Spinal cord (tissue), 10 donors: ENCODE data around the gene ZNF407. TPM values are rescaled to one million over a fixed set of nuclear protein-coding genes. Genes with fewer than 3 reads are reported as not detected.

Experiments
- DNase-seq, 6 donors: peaks; one replicate each; pipeline versions ENCODE4 v3.0.0 to v3.0.0-alpha.2; 2013 to 2015; ENCODE audit warnings: low spot score in 6 of 6, low read depth in 4 of 6
- H3K27ac ChIP-seq: one replicate; pipeline ENCODE4 v1.5.1; 2013; ENCODE audit warnings: low read depth, low read length, control low read depth
- H3K27me3 ChIP-seq: one replicate; pipeline ENCODE4 v1.6.1; 2013; ENCODE audit warnings: low read length; ENCODE audit not compliant: control insufficient read depth, insufficient read depth
- H3K36me3 ChIP-seq: one replicate; pipeline ENCODE4 v1.6.1; 2013; ENCODE audit warnings: low read length; ENCODE audit not compliant: control insufficient read depth, insufficient read depth
- H3K4me1 ChIP-seq: one replicate; pipeline ENCODE4 v1.6.1; 2013; ENCODE audit warnings: low read length; ENCODE audit not compliant: control insufficient read depth, insufficient read depth
- H3K4me3 ChIP-seq: one replicate; pipeline ENCODE4 v1.5.1; 2013; ENCODE audit warnings: low read depth, low read length, control low read depth
- H3K9me3 ChIP-seq: one replicate; pipeline ENCODE4 v1.6.1; 2013; ENCODE audit warnings: low read length; ENCODE audit not compliant: control insufficient read depth, insufficient read depth
- WGBS: methylation state at CpG from one replicate; pipeline ENCODE4 v1.1.5; 2013; ENCODE audit warnings: missing lambda C conversion rate; ENCODE audit not compliant: insufficient coverage; 5-methylcytosine and 5-hydroxymethylcytosine counted together
- long read RNA-seq, 4 donors: transcript quantifications; one replicate each; lab custom pipeline, GENCODE V29; 2026
- polyA plus RNA-seq, 2 donors: library from polyadenylated mRNA; unstranded; fragments of 120-200 nt; gene quantifications; one replicate each; pipeline ENCODE4 v1.2.1, GENCODE V29; 2013; ENCODE audit not compliant: insufficient read length in 2 of 2
- total RNA-seq, 2 donors: library from RNA; depleted of rRNA in 1 of 2; stranded (reverse); fragments of 120-200 nt in 1 of 2; fragments of >200 nt in 1 of 2; gene quantifications; one replicate each; pipeline versions ENCODE4 v1.2.3 to v1.2.4, GENCODE V29; 2013 to 2014
- donor health status: healthy.

The ZNF407 gene
- 10 to 100 TPM; 18.1 to 22.8 TPM for total RNA-seq
- 1 to 10 TPM; 7.9 to 8.4 TPM for polyA plus RNA-seq
- long read RNA-seq, donor 1, full-length matches to known transcripts = 12 of 12 reads
- long read RNA-seq, donor 1, partial matches to known transcripts = 0 of 12 reads
- long read RNA-seq, donor 1, other reads (novel, unspliced or antisense) = 0 of 12 reads
- long read RNA-seq, donor 2 = 0 reads
- long read RNA-seq, donor 3, full-length matches to known transcripts = 4 of 4 reads
- long read RNA-seq, donor 3, partial matches to known transcripts = 0 of 4 reads
- long read RNA-seq, donor 3, other reads (novel, unspliced or antisense) = 0 of 4 reads
- long read RNA-seq, donor 4, full-length matches to known transcripts = 10 of 10 reads
- long read RNA-seq, donor 4, partial matches to known transcripts = 0 of 10 reads
- long read RNA-seq, donor 4, other reads (novel, unspliced or antisense) = 0 of 10 reads

- DNase-seq = peak; percentile 93 to 98 (median 96)
- peak within 1 kb of the TSS; percentile 99 for H3K27ac ChIP-seq
- H3K4me1 ChIP-seq = peaks cover 14% of the 10 kb centered on the region
- H3K9me3 ChIP-seq = no peaks in the 10 kb centered on the region
- H3K27me3 ChIP-seq = no peaks in the 10 kb centered on the region
- WGBS = 0% methylated on average over 55 of the region's 64 CpGs
- H3K36me3 ChIP-seq = no peaks in the 10 kb centered on the region
- peak within 1 kb of the TSS; percentile 95 for H3K4me3 ChIP-seq
These were observed at the start of gene ZNF407 for GRCh38 chr18:74597662-74598349. Gene ZNF407, plus strand, starts transcription at chr18:74597870. Its CDS starts 33,150 bp downstream, at chr18:74631020.

GRCh38 chr18:74549591-74550104, 48.0 kb upstream of the ZNF407 start:
- Histone ChIP-seq H3K4me1 (no peaks in the 10 kb centered on the region), H3K27ac (no peak overlapping the region), H3K4me3 (no peak overlapping the region), H3K36me3 (no peaks in the 10 kb centered on the region), H3K27me3 (no peaks in the 10 kb centered on the region), H3K9me3 (peaks cover 11% of the 10 kb centered on the region)
- no peak for DNase-seq
- no CpG with 5 or more reads among the region's 1 CpG for WGBS

GRCh38 chr18:74550886-74551285, 46.8 kb upstream of the ZNF407 start:
- no peaks in the 10 kb centered on the region for H3K27me3 ChIP-seq
- WGBS = 98% methylated on average over 6 of the region's 6 CpGs
- DNase-seq = no peak
- H3K27ac ChIP-seq = no peak overlapping the region
- H3K4me1 ChIP-seq = no peaks in the 10 kb centered on the region
- no peak overlapping the region for H3K4me3 ChIP-seq
- peaks cover 11% of the 10 kb centered on the region for H3K9me3 ChIP-seq
- H3K36me3 ChIP-seq = no peaks in the 10 kb centered on the region

- no peaks in the 10 kb centered on the region for H3K36me3 ChIP-seq
- H3K4me1 ChIP-seq = no peaks in the 10 kb centered on the region
- H3K27ac ChIP-seq = no peak overlapping the region
- 42% methylated on average over 2 of the region's 3 CpGs for WGBS
- no peak for DNase-seq
- H3K4me3 ChIP-seq = no peak overlapping the region
- peaks cover 11% of the 10 kb centered on the region for H3K9me3 ChIP-seq
- H3K27me3 ChIP-seq = no peaks in the 10 kb centered on the region
These were observed 46.2 kb upstream of the ZNF407 start for GRCh38 chr18:74551452-74551851.

GRCh38 chr18:74551936-74552555, 45.6 kb upstream of the ZNF407 start:
- H3K27ac ChIP-seq = no peak overlapping the region
- H3K27me3 ChIP-seq = no peaks in the 10 kb centered on the region
- WGBS = 10% methylated on average over 2 of the region's 5 CpGs
- H3K4me3 ChIP-seq = no peak overlapping the region
- peak; percentile 36 to 92 (median 60) for DNase-seq
- H3K9me3 ChIP-seq = peaks cover 11% of the 10 kb centered on the region
- H3K4me1 ChIP-seq = no peaks in the 10 kb centered on the region
- H3K36me3 ChIP-seq = no peaks in the 10 kb centered on the region

GRCh38 chr18:74556126-74556525, 41.5 kb upstream of the ZNF407 start:
- WGBS = 92% methylated on average over 5 of the region's 11 CpGs
- no peaks in the 10 kb centered on the region for H3K9me3 ChIP-seq
- no peak overlapping the region for H3K27ac ChIP-seq
- H3K4me1 ChIP-seq = no peaks in the 10 kb centered on the region
- H3K27me3 ChIP-seq = no peaks in the 10 kb centered on the region
- H3K36me3 ChIP-seq = no peaks in the 10 kb centered on the region
- no peak overlapping the region for H3K4me3 ChIP-seq
- no peak for DNase-seq

GRCh38 chr18:74558096-74558495, 39.6 kb upstream of the ZNF407 start:
- Histone ChIP-seq H3K4me3 (no peak overlapping the region), H3K9me3 (no peaks in the 10 kb centered on the region), H3K36me3 (no peaks in the 10 kb centered on the region), H3K27ac (no peak overlapping the region), H3K27me3 (no peaks in the 10 kb centered on the region), H3K4me1 (no peaks in the 10 kb centered on the region)
- no CpG with 5 or more reads among the region's 4 CpGs for WGBS
- DNase-seq = no peak

GRCh38 chr18:74562131-74562730, 35.4 kb upstream of the ZNF407 start:
- no peak overlapping the region for H3K4me3 ChIP-seq
- 71% methylated on average over 3 of the region's 4 CpGs for WGBS
- H3K36me3 ChIP-seq = no peaks in the 10 kb centered on the region
- H3K4me1 ChIP-seq = no peaks in the 10 kb centered on the region
- H3K9me3 ChIP-seq = peaks cover 3% of the 10 kb centered on the region
- H3K27ac ChIP-seq = no peak overlapping the region
- no peaks in the 10 kb centered on the region for H3K27me3 ChIP-seq
- no peak for DNase-seq

GRCh38 chr18:74562775-74563174, 34.9 kb upstream of the ZNF407 start:
- Histone ChIP-seq H3K36me3 (no peaks in the 10 kb centered on the region), H3K9me3 (peaks cover 3% of the 10 kb centered on the region), H3K27ac (no peak overlapping the region), H3K27me3 (no peaks in the 10 kb centered on the region), H3K4me3 (no peak overlapping the region), H3K4me1 (no peaks in the 10 kb centered on the region)
- no peak for DNase-seq
- 96% methylated on average over 3 of the region's 4 CpGs for WGBS
